NCI-H2107 treated with DMSO at 0.1 percent for 48 hours (cell line): Measurements from ENCODE around the gene FASTK.
"Not testable (repeated sequence)": the region's sequence is repeated elsewhere in the genome, so short reads cannot be mapped to it uniquely, and the experiment has no call there.

ENCODE experiments used
- DNase-seq: peaks from one replicate; lab custom pipeline; 2025; ENCODE audit not compliant: unreplicated experiment; lab: John Stamatoyannopoulos, UW

Gene FASTK

GRCh38 chr7:151053751-151054150 is 26.9 kb downstream of the FASTK start:
- no peak for DNase-seq

GRCh38 chr7:151053096-151053495 is 27.5 kb downstream of the FASTK start:
- DNase-seq = no peak

- DNase-seq = no peak
These were observed 29.5 kb downstream of the FASTK start for GRCh38 chr7:151051108-151051507.

GRCh38 chr7:151048911-151049463 is 31.6 kb downstream of the FASTK start:
- no peak for DNase-seq

GRCh38 chr7:151047976-151048815 is 32.4 kb downstream of the FASTK start, which contains the start of gene ASIC3:
Gene ASIC3 (plus strand): TSS chr7:151048531. CDS start chr7:151048886, 355 bp downstream.
- peak; percentile 30 for DNase-seq

- no peak for DNase-seq
These were observed 33.7 kb downstream of the FASTK start for GRCh38 chr7:151046603-151047573.

GRCh38 chr7:151045967-151046366 is 34.6 kb downstream of the FASTK start:
- DNase-seq = no peak

GRCh38 chr7:151045262-151045661 is 35.3 kb downstream of the FASTK start:
- no peak for DNase-seq

- DNase-seq = no peak
These were observed 36.6 kb downstream of the FASTK start for GRCh38 chr7:151043959-151044358.

GRCh38 chr7:151043449-151043848 is 37.2 kb downstream of the FASTK start:
- DNase-seq = not testable (repeated sequence)

GRCh38 chr7:151040616-151041375 is 39.8 kb downstream of the FASTK start:
- no peak for DNase-seq

GRCh38 chr7:151039850-151040548 is 40.6 kb downstream of the FASTK start:
- no peak for DNase-seq

- no peak for DNase-seq
These were observed 41.4 kb downstream of the FASTK start for GRCh38 chr7:151038951-151039849.

GRCh38 chr7:151035902-151036301 is 44.7 kb downstream of the FASTK start:
- no peak for DNase-seq

GRCh38 chr7:151035026-151035717 is 45.4 kb downstream of the FASTK start:
- no peak for DNase-seq

GRCh38 chr7:151034312-151035025 is 46.1 kb downstream of the FASTK start:
- no peak for DNase-seq

GRCh38 chr7:151033864-151034249 is 46.8 kb downstream of the FASTK start:
- DNase-seq = no peak
